ENCODE data around the gene BPIFB3. TPM values are rescaled to one million over a fixed set of nuclear protein-coding genes. Genes with fewer than 3 reads are reported as not detected.

The BPIFB3 gene
- total RNA-seq, 1 donor: not detected

- DNase-seq (ENCODE audit: low read depth): no peak
- no peak within 1 kb of the TSS for H3K4me3 ChIP-seq (ENCODE audit: low read depth, low read length)
- TF ChIP-seq CTCF (IDR thresholded peaks at IDR 0.05; ENCODE audit: insufficient read depth, low read length): no peak
Measured at GRCh38 chr20:33007376-33008335, 46.0 kb upstream of the BPIFB3 start, which contains the start of gene BPIFB2. TSS of gene BPIFB2 (plus strand) at chr20:33007704. CDS start at chr20:33008575, 871 bp downstream.

- DNase-seq (ENCODE audit: low read depth): no peak
- no peak overlapping the region for H3K4me3 ChIP-seq (ENCODE audit: low read depth, low read length)
- TF ChIP-seq CTCF (IDR thresholded peaks at IDR 0.05; ENCODE audit: insufficient read depth, low read length): no peak
Measured at GRCh38 chr20:33008336-33009213, 45.1 kb upstream of the BPIFB3 start.

- TF ChIP-seq CTCF (IDR thresholded peaks at IDR 0.05; ENCODE audit: insufficient read depth, low read length): no peak
- no peak for DNase-seq (ENCODE audit: low read depth)
- no peak overlapping the region for H3K4me3 ChIP-seq (ENCODE audit: low read depth, low read length)
Measured at GRCh38 chr20:33009214-33010132, 44.2 kb upstream of the BPIFB3 start.

DNA sequence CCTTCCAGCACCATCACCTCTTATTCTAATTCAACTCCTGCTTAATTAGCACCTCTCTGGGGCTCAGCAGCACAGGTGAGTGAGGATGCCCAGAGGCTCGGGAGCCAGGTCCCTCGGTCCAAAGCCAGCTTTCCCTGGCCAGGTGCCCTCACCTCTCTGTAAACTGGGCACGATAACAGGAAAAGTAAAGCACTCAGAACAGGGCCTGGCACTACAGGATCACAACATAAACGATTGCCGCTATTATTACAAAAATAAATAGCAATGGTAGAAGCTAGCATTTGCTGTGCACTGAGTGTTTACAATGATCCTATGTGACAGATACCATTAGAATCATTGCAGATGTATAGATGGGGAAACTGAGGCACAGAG is 43.6 kb upstream of the BPIFB3 start:
- no peak overlapping the region for H3K4me3 ChIP-seq (ENCODE audit: low read depth, low read length)
- DNase-seq (ENCODE audit: low read depth): no peak
- no peak for TF ChIP-seq CTCF (IDR thresholded peaks at IDR 0.05; ENCODE audit: insufficient read depth, low read length)

DNA sequence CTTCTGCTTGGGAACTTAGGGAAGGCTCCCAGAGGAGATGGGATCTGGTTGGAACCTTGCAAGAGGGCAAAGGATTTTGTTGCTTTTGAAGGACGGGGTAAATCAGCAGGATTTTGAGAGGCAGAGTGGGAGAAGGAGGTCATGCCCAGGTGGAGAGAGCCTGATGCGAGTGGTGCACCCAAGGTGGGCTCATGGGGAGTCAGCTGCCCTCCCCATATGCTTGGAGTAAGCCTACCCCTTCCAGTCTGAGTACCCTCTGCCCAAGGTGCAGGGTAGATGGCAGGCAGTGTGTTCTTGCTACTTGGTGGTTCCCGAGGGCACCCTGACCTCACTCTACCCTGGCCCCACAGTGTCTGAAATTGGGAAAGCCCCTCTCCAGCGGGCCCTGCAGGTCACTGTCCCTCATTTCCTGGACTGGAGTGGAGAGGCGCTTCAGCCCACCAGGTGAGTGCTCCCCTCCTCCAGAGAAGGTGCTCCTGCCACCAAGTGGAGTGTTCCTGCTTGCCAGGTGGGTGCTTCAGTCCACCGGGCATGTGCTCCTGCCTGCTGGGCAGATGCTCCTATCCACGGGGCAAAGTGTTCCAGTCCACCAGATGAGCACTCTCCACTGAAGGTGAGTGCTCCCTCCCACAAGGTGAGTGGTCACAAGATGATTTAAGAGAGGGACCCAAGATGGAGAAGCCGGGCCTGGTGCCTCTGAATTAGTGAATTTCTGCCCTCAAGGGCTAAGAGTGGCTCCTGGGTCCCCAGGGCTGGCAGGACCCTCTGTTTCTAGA is 42.8 kb upstream of the BPIFB3 start:
- no peak for DNase-seq (ENCODE audit: low read depth)
- TF ChIP-seq CTCF (IDR thresholded peaks at IDR 0.05; ENCODE audit: insufficient read depth, low read length): no peak
- H3K4me3 ChIP-seq (ENCODE audit: low read depth, low read length): no peak overlapping the region

Data from fibroblast of the aortic adventitia (primary cell).